T follicular helper cell (primary cell): ENCODE measurements around the gene C1R.
"Not testable (repeated sequence)": the region's sequence is repeated elsewhere in the genome, so short reads cannot be mapped to it uniquely, and the experiment has no call there.

Experiments used
- DNase-seq: peaks from one replicate; pipeline ENCODE4 v3.0.0-alpha.2; 2020; ENCODE audit warnings: low read depth

Gene C1R

DNA sequence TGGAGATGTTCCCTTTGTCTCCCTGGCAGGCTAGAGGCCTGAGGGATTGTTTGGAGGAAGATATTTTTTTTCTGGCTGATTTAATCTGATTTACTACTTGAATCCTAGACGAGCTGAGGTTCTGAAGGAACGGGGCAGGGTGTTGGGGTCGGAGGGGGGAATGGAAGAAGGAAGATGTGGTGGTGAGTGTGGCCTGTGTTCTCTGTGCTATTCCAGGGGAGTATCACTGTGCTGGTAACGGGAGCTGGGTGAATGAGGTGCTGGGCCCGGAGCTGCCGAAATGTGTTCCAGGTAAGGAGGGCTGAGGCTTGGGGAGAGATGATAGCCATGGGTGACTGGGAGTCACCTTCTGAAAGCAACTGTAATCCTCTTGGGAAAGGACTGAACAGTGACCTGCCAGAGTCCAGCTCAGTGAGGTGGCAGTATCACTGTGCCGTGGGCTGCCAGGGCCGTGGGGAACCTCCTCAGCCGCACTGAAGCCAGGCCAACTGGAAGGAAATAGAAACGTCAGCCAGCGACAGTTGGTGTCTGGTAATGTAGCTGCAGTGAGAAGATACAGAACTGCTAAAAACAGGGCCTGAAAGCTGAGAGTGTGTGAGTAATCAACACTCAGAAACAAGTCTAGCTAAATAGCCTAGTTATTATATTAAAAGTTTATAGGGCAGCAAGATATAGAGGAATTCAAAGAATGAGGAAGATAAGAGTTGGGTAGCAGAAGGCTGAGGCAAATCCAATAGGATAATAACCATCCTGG lies 23.8 kb downstream of the C1R start:
- no peak for DNase-seq

DNA sequence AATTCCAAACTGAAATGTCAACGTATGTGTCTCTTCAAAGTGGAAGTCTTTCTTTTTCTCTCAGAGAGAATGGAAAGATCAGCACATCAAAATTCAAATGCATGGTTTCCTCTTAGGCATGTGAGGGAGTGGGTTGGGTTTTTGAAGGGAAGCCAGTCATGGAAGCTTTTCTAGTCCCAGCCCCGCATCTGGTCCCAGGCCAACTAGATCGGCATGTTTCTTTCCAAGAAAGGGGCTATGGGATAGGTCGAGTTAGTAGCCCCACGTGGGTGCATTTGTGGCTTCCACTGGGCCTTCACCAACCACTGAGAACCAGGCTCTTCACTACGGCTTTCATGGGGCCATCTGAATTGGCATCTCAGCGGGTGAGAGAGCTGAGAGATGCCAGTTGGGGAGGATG lies 25.1 kb downstream of the C1R start:
- no peak for DNase-seq

DNA sequence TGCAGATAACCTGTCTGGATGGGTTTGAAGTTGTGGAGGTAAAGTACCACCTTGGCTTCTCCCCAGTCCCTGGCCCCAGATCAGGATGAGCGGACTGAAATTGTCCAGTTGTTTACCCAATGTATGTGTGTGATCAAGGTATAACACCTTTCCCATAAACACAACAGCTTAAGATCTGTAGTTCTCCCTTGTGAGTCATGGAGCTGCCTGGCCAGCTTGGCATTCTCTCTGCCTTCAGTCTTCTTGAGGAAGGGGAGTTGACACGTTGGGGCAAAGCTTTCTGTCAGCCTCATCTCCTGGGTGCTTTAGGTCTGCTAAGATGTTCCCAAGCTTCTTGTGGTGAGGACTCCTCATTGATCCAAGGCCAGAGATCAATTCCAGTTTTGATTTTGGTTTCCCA lies 25.6 kb downstream of the C1R start:
- DNase-seq: no peak

DNA sequence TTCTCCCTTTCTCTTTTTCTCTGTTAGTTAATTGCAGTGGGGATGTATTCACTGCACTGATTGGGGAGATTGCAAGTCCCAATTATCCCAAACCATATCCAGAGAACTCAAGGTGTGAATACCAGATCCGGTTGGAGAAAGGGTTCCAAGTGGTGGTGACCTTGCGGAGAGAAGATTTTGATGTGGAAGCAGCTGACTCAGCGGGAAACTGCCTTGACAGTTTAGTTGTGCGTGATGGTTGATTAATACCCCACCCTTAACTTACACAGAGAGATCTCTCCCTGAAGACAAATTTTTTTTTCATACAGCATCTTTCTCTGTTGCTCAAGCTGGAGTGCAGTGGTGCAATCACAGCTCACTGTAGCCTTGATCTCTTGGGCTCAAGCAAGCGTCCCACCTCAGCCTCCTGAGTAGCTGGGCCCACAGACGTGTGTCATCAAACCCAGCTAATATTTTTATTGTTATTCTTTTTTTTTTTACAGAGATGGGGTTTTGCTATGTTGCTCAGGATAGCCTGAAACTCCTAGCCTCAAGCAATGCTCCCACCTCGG lies 27.1 kb downstream of the C1R start:
- DNase-seq: no peak

DNA sequence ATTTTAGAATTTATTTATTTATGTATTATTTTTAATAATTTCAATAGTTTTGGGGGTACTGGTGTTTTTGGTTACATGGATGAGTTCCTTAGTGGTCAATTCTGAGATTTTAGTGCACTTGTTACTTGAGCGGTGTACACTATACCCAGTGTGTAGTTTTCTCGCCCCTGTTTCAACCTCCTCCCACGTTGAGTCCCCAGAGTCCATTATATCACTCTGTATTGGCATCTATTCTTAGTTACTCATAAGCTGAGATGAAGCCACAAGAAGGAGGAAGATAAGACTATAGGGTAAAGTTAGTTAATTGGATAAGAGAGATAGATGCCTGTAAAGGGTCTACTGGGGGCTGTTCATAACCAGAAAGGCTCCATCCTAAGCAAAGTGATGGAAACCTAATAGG lies 27.7 kb downstream of the C1R start:
- DNase-seq: no peak

DNA sequence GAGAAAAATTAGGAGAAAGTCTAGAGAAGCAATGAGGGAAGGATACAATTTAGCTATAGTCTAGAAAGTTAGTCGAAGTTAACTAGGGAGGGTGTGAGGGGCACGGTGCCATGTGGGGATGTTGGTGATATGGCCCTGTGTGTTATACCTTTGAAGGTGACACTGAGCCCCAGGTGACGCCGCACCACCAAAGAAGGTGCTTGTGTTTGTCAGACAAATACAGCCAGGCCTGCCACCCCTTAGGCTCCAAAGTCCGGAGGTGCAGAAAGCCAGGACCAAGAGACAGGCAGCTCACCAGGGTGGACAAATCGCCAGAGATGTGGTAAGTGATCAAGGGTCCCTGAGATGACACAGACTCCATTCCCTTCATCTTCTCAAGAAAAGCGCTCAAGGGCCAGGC lies 30.6 kb downstream of the C1R start:
- DNase-seq: no peak

DNA sequence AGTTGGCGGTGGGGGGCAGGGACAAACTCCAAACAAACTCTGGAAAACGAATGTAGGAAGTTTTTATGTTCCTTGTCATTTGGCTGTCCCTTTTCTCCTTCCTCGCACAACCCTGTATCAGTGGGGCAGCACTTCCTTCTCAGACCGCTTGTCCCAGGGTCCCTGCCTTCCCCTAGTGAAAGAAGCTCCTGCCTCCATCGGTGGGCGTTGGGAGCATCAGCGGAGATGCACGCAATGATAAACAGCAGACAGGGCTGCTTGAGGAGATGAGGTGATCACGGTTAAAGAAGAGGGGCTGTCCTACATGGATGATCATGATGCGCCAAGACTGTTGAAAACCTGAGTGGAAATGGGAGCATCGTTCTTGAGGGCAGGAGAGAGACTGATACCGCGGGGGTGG lies 31.1 kb downstream of the C1R start:
- DNase-seq: no peak

DNA sequence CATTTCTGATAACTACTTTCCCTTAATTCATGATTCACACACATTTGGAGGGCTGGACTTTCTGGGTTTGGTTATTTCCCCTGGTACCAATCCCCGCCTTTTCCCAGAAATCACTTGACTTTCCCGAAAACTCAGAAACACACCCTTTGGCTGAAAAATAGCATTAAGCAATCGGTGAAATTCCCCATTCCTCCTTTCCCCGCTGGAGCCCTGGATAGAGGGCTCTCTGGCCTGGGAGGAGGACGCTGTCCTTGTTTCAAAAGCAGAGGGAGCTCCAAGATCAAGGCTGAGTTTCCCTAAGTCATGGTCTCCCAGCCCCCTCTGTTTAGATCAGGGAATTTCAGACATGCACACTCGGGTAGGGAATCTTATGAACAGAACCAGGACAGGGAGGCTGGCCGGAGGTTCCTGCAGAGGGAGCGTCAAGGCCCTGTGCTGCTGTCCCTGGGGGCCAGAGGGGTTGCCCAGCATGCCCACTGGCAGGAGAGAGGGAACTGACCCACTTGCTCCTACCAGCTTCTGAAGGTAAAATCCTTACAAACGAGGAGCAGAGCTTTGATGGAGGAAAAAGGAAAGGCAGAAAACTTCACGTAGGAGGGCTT lies 31.8 kb downstream of the C1R start, which contains the start of gene C1S:
Gene C1S (plus strand): TSS at position 366 of the 602 bp plus-strand sequence. CDS start 1,195 bp downstream, outside the sequence.
- DNase-seq: no peak

DNA sequence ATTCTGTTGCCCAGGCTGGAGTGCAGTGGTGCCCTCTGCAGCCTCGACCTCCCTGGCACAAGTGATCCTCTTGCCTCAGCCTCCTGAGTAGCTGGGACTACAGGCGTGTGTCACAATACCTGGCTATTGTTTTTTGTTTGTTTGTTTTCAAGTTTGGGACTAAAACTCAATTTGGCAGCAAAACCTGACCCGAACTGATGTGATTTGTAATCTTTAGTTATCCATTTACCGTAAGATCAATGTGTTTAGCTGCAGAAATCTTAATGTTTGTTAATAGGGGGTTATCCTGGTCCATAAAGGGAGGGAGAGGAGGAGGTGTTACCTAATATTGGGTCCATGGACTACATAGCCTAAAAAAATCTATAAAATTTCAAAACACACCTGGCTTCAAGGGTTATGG lies 32.5 kb downstream of the C1R start:
- DNase-seq: no peak

DNA sequence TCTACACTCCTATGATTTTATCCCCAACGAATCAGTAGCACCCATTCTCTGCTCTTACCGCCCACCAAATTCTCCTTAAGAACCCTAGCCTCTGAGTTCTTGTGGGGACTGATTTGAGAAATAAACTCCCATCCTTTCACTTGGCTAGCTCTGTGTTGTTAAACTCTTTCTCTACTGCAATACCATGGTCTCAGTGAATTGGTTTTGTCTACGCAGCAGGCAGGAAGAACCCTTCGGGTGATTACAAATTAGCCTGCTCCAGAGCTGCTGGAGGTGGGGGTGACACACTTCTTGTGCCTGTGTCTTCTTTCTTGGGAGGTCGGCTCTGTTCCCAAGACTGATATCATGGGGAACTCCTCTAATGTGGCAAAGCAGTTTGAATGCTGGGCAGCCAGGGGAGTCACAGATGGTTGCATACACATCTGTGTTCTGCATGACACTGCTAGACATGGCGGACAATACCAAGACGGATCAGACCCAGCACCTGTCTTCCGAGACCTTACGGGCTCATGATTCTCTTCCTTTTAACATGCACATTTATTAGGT lies 33.3 kb downstream of the C1R start:
- no peak for DNase-seq

DNA sequence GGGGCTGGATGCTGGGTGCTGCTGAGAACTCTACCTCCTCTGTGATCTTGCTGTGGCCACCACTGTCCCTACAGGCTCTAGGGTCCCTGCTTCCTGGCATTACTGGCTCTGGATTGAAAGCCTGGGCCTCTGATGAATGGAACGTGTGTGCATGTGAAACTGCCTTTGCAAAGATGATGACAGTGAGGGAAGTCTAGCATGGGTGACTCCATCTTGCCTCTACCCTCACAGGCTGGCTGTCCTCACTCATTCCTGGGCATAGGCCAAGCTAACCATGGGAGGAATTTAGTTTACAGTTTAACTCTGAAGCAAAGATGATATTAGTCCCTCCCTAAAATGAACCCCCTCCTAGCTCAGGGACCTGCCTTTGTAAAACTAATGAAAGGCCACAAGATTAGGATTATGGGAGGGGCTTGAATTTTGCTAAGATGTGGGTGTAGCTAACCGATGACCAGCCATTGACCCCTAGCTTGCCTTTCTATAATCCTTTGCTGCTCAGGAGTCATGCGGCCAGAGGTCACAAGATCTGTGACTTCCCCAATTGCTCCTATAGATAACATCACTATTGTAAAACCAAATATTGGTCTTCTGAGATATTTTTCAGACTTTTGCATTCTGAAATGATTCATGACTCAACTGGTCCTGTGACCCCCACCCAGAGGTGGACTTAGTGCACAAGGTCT lies 33.9 kb downstream of the C1R start:
- DNase-seq: no peak

DNA sequence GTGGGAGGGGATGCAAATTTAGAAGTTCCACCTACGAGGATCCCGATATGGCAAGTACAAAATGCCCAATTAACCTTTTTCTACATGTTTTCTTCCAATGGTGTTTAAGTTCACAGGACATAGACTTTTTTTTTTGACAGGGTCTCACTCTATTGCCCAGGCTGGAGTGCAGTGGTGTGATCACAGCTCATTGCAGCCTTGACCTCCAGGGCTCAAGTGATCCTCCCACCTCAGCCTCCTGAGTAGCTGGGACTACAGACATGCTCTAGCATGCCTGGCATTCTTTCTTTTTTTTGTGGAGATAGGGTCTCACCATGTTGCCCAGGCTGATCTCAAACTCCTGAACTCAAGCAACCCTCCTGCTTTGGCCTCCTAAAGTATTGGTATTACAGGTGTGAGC lies 36.5 kb downstream of the C1R start:
- not testable (repeated sequence) for DNase-seq

DNA sequence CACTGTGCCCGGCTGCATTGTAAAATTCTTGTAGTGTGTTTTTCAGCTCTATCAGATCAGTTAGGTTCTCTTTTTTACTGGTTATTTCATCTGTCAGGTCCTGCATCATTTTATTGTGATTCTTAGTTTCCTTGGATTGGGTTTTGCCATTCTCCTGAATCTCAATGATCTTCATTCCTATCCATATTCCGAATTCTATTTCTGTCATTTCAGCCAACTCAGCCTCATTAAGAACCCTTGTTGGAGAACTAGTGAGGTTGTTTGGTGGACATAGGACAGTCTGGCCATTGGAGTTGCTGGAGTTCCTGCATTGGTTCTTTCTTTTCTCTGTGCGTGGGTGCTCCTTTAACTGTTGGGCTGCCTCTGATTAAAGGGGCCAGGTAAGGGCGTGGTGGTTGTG lies 37.3 kb downstream of the C1R start:
- DNase-seq: no peak

DNA sequence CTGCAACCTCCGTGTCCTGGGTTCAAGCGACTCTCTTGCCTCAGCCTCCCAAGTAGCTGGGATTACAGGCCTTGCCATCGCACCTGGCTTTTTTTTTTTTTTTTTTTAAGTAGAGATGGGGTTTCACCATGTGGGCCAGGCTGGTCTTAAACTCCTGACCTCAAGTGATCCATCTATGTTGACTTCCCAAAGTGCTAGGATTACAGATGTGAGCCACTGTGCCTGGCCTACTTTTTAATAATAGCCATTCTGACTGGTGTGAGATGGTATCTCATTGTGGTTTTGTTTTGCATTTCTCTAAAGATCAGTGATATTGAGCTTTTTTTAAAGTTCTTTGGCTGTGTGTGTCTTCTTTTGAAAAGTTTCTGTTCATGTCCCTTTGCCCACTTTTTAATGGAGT lies 42.3 kb downstream of the C1R start:
- DNase-seq: not testable (repeated sequence)

DNA sequence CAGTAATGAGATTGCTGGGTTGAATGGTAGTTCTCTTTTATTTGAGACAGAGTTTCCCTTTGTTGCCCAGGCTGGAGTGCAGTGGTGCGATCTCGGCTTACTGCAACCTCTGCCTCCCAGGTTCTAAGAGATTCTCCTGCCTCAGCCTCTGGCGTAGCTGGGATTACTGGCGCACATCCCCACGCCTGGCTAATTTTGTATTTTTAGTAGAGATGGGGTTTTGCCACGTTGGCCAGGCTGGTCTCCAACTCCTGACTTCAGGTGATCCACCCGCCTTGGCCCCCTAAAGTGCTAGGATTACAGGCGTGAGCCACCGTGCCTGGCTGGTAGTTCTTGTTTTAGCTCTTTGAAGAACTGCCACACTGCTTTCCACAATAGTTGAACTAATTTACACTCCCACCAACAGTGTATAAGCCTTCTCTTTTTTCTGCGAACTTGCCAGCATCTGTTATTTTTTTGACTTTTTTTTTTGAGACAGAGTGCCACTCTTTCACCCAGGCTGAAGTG lies 42.7 kb downstream of the C1R start:
- DNase-seq: not testable (repeated sequence)

DNA sequence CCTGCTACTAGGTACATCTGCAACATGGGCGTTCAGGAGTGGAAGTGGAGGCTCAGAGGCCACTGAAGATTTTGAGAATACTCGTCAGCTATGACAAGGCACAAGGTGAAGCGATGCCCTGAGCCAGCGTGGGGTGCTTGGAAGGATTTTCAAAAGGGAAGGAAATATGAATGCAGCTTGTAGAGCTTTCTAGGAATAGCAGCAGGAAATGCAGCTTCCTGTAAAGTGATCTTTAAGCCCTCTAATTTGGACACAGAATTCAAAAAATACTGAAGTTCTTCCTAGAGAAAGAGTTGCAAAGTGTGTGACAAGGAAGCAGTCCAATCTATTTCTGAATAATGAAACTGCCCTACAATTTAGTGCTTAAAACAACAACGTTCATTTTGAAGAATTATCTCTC lies 44.9 kb downstream of the C1R start:
- no peak for DNase-seq

DNA sequence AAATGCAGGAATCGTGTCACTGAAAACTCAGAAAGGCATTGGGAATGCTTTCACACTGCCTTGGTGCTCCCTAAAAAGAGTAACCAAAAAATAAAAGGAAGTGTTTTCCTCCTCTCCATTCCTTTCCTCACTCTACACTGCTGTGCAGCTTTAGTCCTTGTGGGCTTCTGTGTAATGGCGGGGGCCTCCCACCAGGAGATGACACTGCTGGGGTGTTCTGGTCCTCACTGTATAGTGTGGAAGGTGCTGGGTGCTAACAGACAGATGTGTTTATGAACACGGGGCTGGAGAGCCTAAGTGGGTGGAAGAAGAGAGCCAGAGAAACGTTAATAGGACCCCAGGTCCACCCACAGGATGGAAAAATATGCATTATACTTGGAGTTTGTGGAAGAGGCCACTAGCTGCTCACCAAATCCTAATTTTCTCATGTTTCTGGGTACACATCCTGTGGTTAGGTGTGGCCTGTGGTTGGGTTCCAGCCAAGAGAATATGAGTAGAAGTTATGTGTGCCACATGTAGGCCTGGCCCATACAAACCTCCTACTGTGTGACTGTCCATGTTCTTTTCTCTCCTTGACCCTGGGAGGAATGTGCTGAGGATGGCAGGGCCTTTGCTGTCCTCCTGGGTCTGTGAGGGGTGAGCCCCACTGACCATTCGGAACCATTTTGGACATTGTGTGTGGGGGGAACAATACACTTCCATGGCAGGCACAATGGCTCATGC lies 45.7 kb downstream of the C1R start:
- DNase-seq: no peak

DNA sequence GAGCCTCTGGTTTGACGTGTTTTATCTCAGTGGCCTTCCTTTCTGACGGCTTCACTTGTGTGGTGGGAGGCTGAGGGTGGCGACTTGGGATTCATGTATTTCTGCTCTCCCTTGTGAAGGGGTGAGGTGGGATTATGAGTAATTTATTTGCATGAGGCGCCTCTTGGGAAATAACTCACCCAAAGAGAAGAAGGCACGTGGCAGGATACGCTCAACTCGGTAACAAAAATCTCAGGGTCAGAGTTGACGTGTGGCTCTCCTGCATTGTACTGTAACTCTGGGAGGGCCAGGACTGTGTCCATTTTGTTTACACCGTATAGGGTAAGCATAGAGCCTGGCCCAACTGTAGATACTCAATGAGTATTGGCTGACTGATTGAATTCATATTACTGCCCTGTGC lies 46.3 kb downstream of the C1R start:
- DNase-seq: no peak

DNA sequence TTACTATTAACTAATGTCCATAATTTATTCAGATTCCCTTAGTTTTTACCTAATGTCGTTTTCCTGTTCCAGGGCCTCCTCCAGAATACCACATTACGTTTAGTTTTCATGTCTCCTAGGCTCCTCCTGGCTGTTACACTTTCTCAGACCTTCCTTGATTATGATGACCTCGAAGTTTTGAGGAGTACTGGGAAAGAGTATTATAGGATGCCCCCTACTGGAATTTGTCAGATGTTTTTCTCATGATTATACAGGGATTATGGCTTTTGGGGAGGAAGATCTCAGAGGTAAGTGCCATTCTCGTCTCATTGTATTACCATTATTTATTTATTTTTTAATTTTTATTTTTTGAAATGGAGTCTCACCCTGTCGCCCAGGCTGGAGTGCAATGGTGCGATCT lies 49.4 kb downstream of the C1R start:
- no peak for DNase-seq

DNA sequence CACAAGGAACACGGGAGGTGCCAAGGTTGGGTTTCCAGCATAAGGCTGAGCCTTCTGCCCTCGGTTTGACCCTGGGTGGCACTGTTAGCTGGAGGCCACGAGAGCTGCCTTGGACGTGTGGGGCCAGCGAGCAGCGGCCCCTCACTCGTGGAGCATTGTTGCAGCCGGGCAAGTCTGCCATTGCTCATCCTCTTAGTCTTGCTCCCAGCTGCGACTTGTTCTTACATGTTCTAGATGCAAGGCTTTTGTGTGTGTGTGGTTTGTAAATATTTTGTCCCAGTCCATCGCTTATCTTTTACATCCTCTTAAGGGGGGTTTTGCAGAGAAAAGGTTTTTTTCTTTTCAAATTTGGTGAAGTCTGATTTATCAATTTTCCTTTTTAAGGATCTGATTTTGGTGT lies 52.8 kb downstream of the C1R start:
- no peak for DNase-seq

DNA sequence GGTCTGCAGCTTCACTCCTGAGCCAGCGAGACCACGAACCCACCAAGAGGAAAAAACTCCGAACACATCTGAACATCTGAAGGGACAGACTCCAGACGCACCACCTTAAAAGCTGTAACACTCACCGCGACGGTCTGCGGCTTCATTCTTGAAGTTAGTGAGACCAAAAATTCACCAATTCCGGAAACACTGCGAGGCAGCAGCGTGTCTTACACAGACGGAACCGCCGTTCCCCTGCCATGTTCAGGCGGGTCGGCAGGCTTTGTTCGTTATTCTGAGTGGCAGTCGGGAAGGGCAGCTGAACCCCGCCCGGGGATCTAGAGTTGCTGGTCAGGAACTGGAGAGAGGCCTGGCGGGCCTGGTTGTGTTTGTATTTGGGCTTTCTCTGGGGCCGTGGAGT lies 53.7 kb downstream of the C1R start:
- no peak for DNase-seq

DNA sequence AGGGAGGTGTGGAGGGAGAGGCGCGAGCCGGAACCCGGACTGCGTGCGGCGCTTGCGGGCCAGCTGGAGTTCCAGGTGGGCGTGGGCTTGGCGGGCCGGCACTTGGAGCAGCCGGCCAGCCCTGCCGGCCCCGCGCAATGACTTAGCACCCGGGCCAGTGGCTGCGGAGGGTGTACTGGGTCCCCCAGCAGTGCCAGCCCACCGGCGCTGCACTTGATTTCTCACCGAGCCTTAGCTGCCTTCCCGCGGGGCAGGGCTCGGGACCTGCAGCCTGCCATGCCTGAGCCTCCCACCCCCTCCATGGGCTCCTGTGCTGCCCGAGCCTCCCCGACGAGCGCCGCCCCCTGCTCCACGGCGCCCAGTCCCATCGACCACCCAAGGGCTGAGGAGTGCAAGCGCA lies 54.8 kb downstream of the C1R start:
- DNase-seq: not testable (repeated sequence)
